GM12878 (cell line): Measurements from ENCODE around the gene CFAP299. TPM values are rescaled to one million over a fixed set of nuclear protein-coding genes. Genes with fewer than 3 reads are reported as not detected.

Source experiments
- ATAC-seq: fragments of 200-7000 bp; cut with Tn5 transposase; 3 replicates; pipeline ENCODE4 v1.9.1; 2020; ENCODE audit warnings: mild to moderate bottlenecking, moderate library complexity
- BruUV-seq: library from RNA; stranded (reverse); fragments of 400-500 nt; replicated peaks from 2 replicates; lab custom pipeline; 2021; lab: Mats Ljungman, UMichigan
- CTCF ChIA-PET: fragments of 300-600 bp; sonication (Branson Sonifier 250); formaldehyde crosslinking; extraction: SDS; loops from one replicate; lab custom pipeline; 2021; ENCODE audit warnings: inconsistent platforms; lab: Yijun Ruan, JAX
- POLR2A ChIA-PET: fragments of 350-600 bp; formaldehyde crosslinking; extraction: SDS; loops from one replicate; lab custom pipeline; 2021; ENCODE audit warnings: inconsistent platforms; lab: Charles Lee
- RAD21 ChIA-PET: fragments of 300-600 bp; sonication (Branson Sonifier 250); formaldehyde crosslinking; loops from one replicate; lab custom pipeline; 2023; ENCODE audit warnings: antibody characterized with exemption; ENCODE audit not compliant: unreplicated experiment; lab: Charles Lee
- SMC1A ChIA-PET: fragments of 300-600 bp; sonication (Branson Sonifier 250); formaldehyde crosslinking; loops from one replicate; lab custom pipeline; 2023; ENCODE audit not compliant: unreplicated experiment, uncharacterized antibody; lab: Charles Lee
- DNase-seq: peaks from one replicate; pipeline ENCODE4 v3.0.0-alpha.2; 2011; ENCODE audit warnings: low read depth, low spot score
- FAIRE-seq: peaks from 3 replicates; lab custom pipeline; 2011; peaks lifted over from hg19 to GRCh38; lab: Jason Lieb, UNC
- H2AFZ ChIP-seq: 2 replicates; pipeline ENCODE4 v1.6.0; 2011; ENCODE audit warnings: low read depth, low read length, control low read depth; ENCODE audit not compliant: control insufficient read depth
- H3K27ac ChIP-seq: 2 replicates; pipeline ENCODE4 v1.5.1; 2011; ENCODE audit warnings: control low read depth; ENCODE audit not compliant: control insufficient read depth, insufficient read depth
- H3K27me3 ChIP-seq, 2 experiments: replicated peaks in 1 of 2; 2 replicates each; pipeline versions ENCODE4 v1.6.0 to v1.6.1; 2011; ENCODE audit warnings: low read length in 1 of 2; ENCODE audit not compliant: control insufficient read depth in 2 of 2, insufficient read depth in 2 of 2
- H3K36me3 ChIP-seq, 2 experiments: 2 replicates each; pipeline ENCODE4 v1.5.1; 2011; ENCODE audit warnings: low read length in 1 of 2; ENCODE audit not compliant: control insufficient read depth in 2 of 2, insufficient read depth in 2 of 2
- H3K4me1 ChIP-seq: 2 replicates; pipeline ENCODE4 v1.6.1; 2011; ENCODE audit warnings: mild to moderate bottlenecking, low read length, moderate library complexity, mixed read lengths; ENCODE audit not compliant: control insufficient read depth, insufficient read depth
- H3K4me2 ChIP-seq: 2 replicates; pipeline ENCODE4 v1.6.0; 2011; ENCODE audit warnings: control low read depth; ENCODE audit not compliant: control insufficient read depth, insufficient read depth
- H3K4me3 ChIP-seq: fragments of 200-600 bp; sonication (generic); 2 replicates; pipeline ENCODE4 v1.5.1; 2016
- H3K79me2 ChIP-seq: 2 replicates; pipeline ENCODE4 v1.6.0; 2011; ENCODE audit warnings: low read length; ENCODE audit not compliant: control insufficient read depth, insufficient read depth
- H3K9ac ChIP-seq: 2 replicates; pipeline ENCODE4 v1.8.0; 2011; ENCODE audit warnings: low read length, control low read depth, mixed read lengths; ENCODE audit not compliant: control insufficient read depth, insufficient read depth
- H3K9me3 ChIP-seq: replicated peaks from 3 replicates; pipeline ENCODE4 v1.5.1; 2011; ENCODE audit warnings: mild to moderate bottlenecking, low read length; ENCODE audit not compliant: control insufficient read depth, insufficient read depth
- H4K20me1 ChIP-seq: 2 replicates; pipeline ENCODE4 v1.6.0; 2011; ENCODE audit not compliant: control insufficient read depth, insufficient read depth
- MTA2 ChIP-seq: fragments of 450-650 bp; IDR thresholded peaks from 2 replicates; pipeline ENCODE4 v1.6.1; 2016; ENCODE audit warnings: low read depth, mild to moderate bottlenecking, moderate library complexity
- MYC ChIP-seq: IDR thresholded peaks from 2 replicates; pipeline ENCODE4 v1.6.1; 2011; ENCODE audit warnings: mild to moderate bottlenecking, low read length, moderate library complexity, inconsistent platforms; ENCODE audit not compliant: insufficient read depth, insufficient replicate concordance, insufficient read length, severe bottlenecking
- PRDM15 ChIP-seq: fragments of 450-650 bp; formaldehyde crosslinking; IDR thresholded peaks from 2 replicates; pipeline ENCODE4 v1.4.0; 2020; ENCODE audit warnings: mild to moderate bottlenecking, moderate library complexity
- RFX5 ChIP-seq: IDR thresholded peaks from 2 replicates; pipeline ENCODE4 v1.6.1; 2011; ENCODE audit warnings: low read depth, low read length, improper control_type of control experiment
- SKIL ChIP-seq: fragments of 450-650 bp; IDR thresholded peaks from 2 replicates; pipeline ENCODE4 v1.6.1; 2017; ENCODE audit warnings: mild to moderate bottlenecking, low read depth, inconsistent platforms; ENCODE audit not compliant: poor library complexity, severe bottlenecking
- SREBF1 ChIP-seq: IDR thresholded peaks from 2 replicates; pipeline ENCODE4 v1.6.1; 2012; ENCODE audit warnings: mild to moderate bottlenecking, low read length
- ZZZ3 ChIP-seq: IDR thresholded peaks from 2 replicates; pipeline ENCODE4 v1.6.1; 2011; ENCODE audit warnings: low read depth; ENCODE audit not compliant: control insufficient read depth, insufficient read length
- WGBS: methylation state at CpG from one replicate; pipeline ENCODE4 v1.1.6; 2016; ENCODE audit warnings: low lambda C conversion rate; ENCODE audit not compliant: insufficient replicate concordance, insufficient coverage; ENCODE audit errors: missing lambda C conversion rate; 5-methylcytosine and 5-hydroxymethylcytosine counted together
- in situ Hi-C: fragments of 300-500 bp; cut with MboI; formaldehyde crosslinking; loops from 9 replicates; pipeline ENCODE4 v1.14.3; 2018; ENCODE audit warnings: mixed read lengths
- intact Hi-C: fragments of 100-400 bp; cut with micrococcal nuclease; formaldehyde crosslinking; loops from one replicate; pipeline ENCODE4 v1.14.2; 2022; ENCODE audit not compliant: unreplicated experiment
- polyA plus RNA-seq, 11 experiments: library from polyadenylated mRNA; depleted of rRNA in 4 of 11; unstranded in 6 of 11; stranded (reverse) in 5 of 11; fragments of >200 nt; fragmentation: Nextera tagmentation in 4 of 11; fragmentation: Illumina TruSeq in 1 of 11; extraction: Ambion mirVana in 4 of 11; extraction: Trizol in 1 of 11; gene quantifications; 1 replicate in 1 of 11; 2 replicates in 10 of 11; pipeline versions ENCODE4 v1.2.1 to v1.2.3, GENCODE V29; 2011 to 2016; ENCODE audit warnings: inconsistent platforms in 2 of 11, missing spikeins in 2 of 11, low read depth in 1 of 11
- total RNA-seq, 4 experiments: library from RNA; depleted of rRNA in 3 of 4; stranded (reverse); fragments of >200 nt in 3 of 4; fragmentation: Illumina TruSeq in 1 of 4; extraction: Trizol in 1 of 4; gene quantifications; 2 replicates each; pipeline versions ENCODE4 v1.2.1 to v1.2.3, GENCODE V29; 2013 to 2021

Gene CFAP299
- total and polyA plus RNA-seq, 10 of the 15 experiments (the other 5 are each of a cell fraction or from before 2014, with no cell fraction given), result 0.06 to 0.34 TPM; not detected in 8

GRCh38 chr4:80412322-80412721 is 76.8 kb downstream of the CFAP299 start:
- intact Hi-C loops, result no loop called here
- SMC1A ChIA-PET, result interaction anchor here (0.5 kb wide), 1 partner anchor 216 kb away, joined by 4 read pairs; no protein-coding TSS in a partner anchor

More at GRCh38 chr4:80412322-80412721, 76.8 kb downstream of the CFAP299 start:
- ChIA-PET CTCF (interaction anchor here (0.9 to 1.4 kb wide), 2 partner anchors 14 to 658 kb away, joined by 3 read pairs; no protein-coding TSS in a partner anchor), RAD21 (no interaction called here), POLR2A (no interaction called here)
- ATAC-seq (no peak), FAIRE-seq (no peak), DNase-seq (no peak)
- Histone ChIP-seq H2AFZ (no peak overlapping the region), H3K4me3 (no peak overlapping the region), H3K9ac (no peak overlapping the region), H3K27ac (no peak overlapping the region), H3K27me3 (no peaks in the 10 kb centered on the region; a peak in 1 of 4 replicates), H3K4me1 (no peaks in the 10 kb centered on the region), H3K79me2 (no peaks in the 10 kb centered on the region), H3K9me3 (no peaks in the 10 kb centered on the region), H4K20me1 (no peaks in the 10 kb centered on the region), H3K4me2 (no peak overlapping the region), H3K36me3 (no peaks in the 10 kb centered on the region)
- no TSS peak for BruUV-seq
- WGBS, result 14% methylated on average over 2 of the region's 2 CpGs
- in situ Hi-C loops, result no loop called here
- TF ChIP-seq PRDM15 (no peak), ZZZ3 (no peak), MYC (no peak), RFX5 (no peak), MTA2 (no peak), SREBF1 (no peak), SKIL (no peak)
